ENCODE data around the gene PNPO. TPM values are rescaled to one million over a fixed set of nuclear protein-coding genes. Genes with fewer than 3 reads are reported as not detected.
"Not testable (repeated sequence)": the region's sequence is repeated elsewhere in the genome, so short reads cannot be mapped to it uniquely, and the experiment has no call there.

The PNPO gene
- total RNA-seq, 1 experiment from 2014 or later = 110 TPM

DNA sequence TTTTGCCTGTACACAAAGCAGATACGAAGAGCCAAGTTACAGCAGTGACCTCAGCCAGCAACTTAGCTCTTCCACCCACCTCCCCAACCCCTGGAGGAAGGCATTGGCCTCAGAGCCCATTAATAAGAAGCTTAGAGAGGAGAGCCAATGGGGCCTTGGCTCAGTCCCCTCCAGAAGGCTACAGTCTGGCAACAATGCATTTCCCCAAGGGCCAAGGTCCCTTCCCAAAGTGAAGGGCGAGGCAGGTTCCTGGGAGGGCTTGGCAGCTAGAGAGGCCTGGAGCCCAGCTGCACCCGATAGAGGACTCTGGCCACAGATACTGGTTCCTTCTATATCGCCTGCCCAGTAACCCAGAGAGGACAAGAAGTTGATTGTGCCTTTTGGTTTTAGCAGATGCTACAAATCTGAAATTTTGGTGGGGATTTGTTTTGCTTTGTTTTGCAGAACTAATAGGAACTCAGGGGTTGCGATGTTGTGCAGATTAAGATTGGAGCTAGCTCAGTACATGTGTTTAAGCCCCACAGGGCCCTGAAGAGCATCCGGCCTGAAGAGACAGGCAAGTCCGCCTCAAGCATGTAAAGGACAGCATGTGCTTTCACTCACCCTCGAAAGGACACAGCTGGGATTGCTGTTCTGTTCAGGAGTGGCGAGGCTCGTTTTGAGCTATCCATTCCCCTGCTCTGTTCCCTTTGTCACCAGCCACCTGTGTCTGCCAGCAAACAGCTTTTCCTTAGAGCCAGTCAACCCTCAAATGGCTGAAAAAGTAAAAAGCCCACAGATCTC is 12.0 kb upstream of the PNPO start:
- no peaks in the 10 kb centered on the region for H3K27me3 ChIP-seq (replicated peaks; ENCODE audit: control insufficient read depth, insufficient read depth, low read length)
- Mint-ChIP-seq H3K36me3 (ENCODE audit: insufficient read depth, unreplicated experiment) (peaks cover 35% of the 10 kb centered on the region), H3K27me3 (ENCODE audit: insufficient read depth, unreplicated experiment) (no peaks in the 10 kb centered on the region), H3K27ac (ENCODE audit: unreplicated experiment) (no peak overlapping the region), H3K4me3 (ENCODE audit: unreplicated experiment) (no peak overlapping the region), H3K4me1 (ENCODE audit: low read depth, unreplicated experiment) (no peaks in the 10 kb centered on the region), H3K9me3 (ENCODE audit: unreplicated experiment) (no peaks in the 10 kb centered on the region)
- BruUV-seq (replicated peaks) = no TSS peak
- no peaks in the 10 kb centered on the region for H3K9me3 ChIP-seq
- intact Hi-C loops (cut with micrococcal nuclease; ENCODE audit: unreplicated experiment) = no loop called here
- CTCF ChIA-PET = interaction anchor here (0.7 to 3.3 kb wide), 7 partner anchors 13 to 197 kb away, joined by 3 to 22 read pairs (median 4); partner anchors contain the start of genes CDK5RAP3, PNPO and SCRN2
- no peaks in the 10 kb centered on the region for H3K4me1 ChIP-seq
- H3K36me3 ChIP-seq (ENCODE audit: control insufficient read depth, insufficient read depth, low read length) = peaks cover 2% of the 10 kb centered on the region; the same call in 1 of the 2 replicates
- POLR2A ChIA-PET = interaction anchor here (0.7 to 1.6 kb wide), 3 partner anchors 12 to 221 kb away, joined by 3 to 11 read pairs (median 5); partner anchors contain the start of genes PNPO and SP2
- no peak overlapping the region for H3K4me3 ChIP-seq (ENCODE audit: low read depth, low read length)
- no peak for DNase-seq
- TF ChIP-seq, protein P1, sequence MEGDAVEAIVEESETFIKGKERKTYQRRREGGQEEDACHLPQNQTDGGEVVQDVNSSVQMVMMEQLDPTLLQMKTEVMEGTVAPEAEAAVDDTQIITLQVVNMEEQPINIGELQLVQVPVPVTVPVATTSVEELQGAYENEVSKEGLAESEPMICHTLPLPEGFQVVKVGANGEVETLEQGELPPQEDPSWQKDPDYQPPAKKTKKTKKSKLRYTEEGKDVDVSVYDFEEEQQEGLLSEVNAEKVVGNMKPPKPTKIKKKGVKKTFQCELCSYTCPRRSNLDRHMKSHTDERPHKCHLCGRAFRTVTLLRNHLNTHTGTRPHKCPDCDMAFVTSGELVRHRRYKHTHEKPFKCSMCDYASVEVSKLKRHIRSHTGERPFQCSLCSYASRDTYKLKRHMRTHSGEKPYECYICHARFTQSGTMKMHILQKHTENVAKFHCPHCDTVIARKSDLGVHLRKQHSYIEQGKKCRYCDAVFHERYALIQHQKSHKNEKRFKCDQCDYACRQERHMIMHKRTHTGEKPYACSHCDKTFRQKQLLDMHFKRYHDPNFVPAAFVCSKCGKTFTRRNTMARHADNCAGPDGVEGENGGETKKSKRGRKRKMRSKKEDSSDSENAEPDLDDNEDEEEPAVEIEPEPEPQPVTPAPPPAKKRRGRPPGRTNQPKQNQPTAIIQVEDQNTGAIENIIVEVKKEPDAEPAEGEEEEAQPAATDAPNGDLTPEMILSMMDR (IDR thresholded peaks at IDR 0.05; ENCODE audit: insufficient read depth in 1 of 2, low read depth in 1 of 2, low read length in 1 of 2, severe bottlenecking in 1 of 2, unreplicated experiment in 1 of 2) = no peak

DNA sequence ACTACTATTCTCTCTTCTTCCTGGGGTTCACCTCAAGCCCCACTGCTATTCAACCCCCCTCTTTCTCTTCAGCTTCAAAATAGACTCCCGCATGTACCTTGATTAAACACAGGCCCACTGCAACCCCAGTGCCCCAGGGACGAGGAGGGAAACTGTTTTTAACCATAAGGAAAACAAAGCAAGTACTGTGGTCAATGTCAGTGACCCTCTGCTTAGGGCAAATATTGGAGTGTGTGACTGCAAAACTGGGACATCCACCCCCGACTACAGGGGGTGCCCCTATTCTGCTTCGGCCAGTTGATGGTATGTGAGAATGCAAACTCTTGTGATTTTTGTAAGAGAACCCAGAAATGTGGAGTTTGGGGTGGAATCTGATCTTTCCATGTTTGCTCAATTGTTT is 9.5 kb upstream of the PNPO start:
- Mint-ChIP-seq H3K36me3 (ENCODE audit: insufficient read depth, unreplicated experiment) (peaks cover 34% of the 10 kb centered on the region), H3K4me1 (ENCODE audit: low read depth, unreplicated experiment) (no peaks in the 10 kb centered on the region), H3K27ac (ENCODE audit: unreplicated experiment) (no peak overlapping the region), H3K27me3 (ENCODE audit: insufficient read depth, unreplicated experiment) (no peaks in the 10 kb centered on the region), H3K4me3 (ENCODE audit: unreplicated experiment) (no peak overlapping the region), H3K9me3 (ENCODE audit: unreplicated experiment) (no peaks in the 10 kb centered on the region)
- no TSS peak for BruUV-seq (replicated peaks)
- Histone ChIP-seq H3K4me3 (ENCODE audit: low read depth, low read length) (no peak overlapping the region), H3K36me3 (ENCODE audit: control insufficient read depth, insufficient read depth, low read length) (peaks cover 2% of the 10 kb centered on the region; the same call in 1 of the 2 replicates), H3K4me1 (no peaks in the 10 kb centered on the region), H3K27me3 (replicated peaks; ENCODE audit: control insufficient read depth, insufficient read depth, low read length) (no peaks in the 10 kb centered on the region), H3K9me3 (no peaks in the 10 kb centered on the region)
- DNase-seq = no peak
- ChIA-PET CTCF (interaction anchor here (0.6 to 1.0 kb wide), 4 partner anchors 9 to 391 kb away, joined by 3 to 5 read pairs (median 4); partner anchors contain the start of gene PNPO), POLR2A (interaction anchor here (0.7 to 2.7 kb wide), 2 partner anchors 10 to 36 kb away, joined by 5 to 12 read pairs; partner anchors contain the start of gene PNPO)
- TF ChIP-seq, protein P1 (IDR thresholded peaks at IDR 0.05; ENCODE audit: insufficient read depth in 1 of 2, low read depth in 1 of 2, low read length in 1 of 2, severe bottlenecking in 1 of 2, unreplicated experiment in 1 of 2) = no peak
- intact Hi-C loops (cut with micrococcal nuclease; ENCODE audit: unreplicated experiment) = no loop called here

DNA sequence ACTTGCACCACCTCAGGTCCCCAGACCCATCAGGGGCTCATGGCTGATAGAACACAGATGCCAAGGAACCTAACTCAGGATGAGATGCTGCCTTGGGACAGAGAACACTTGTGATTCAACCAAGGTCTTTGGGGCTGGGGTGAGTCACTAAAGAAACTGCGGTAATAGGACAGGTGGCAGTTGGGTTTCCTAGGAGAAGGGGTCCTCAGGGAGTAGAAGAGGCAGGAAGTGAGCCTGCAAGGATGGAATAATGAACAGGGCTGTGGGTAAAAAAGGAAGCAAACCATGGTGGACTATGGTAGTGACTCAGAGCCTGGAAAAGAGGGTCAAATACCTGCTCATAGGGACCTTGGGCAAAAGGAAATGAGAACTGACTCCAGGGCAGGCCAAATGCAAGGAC is 6.5 kb upstream of the PNPO start:
- ChIA-PET POLR2A (no interaction called here), CTCF (no interaction called here)
- H3K4me1 Mint-ChIP-seq (ENCODE audit: low read depth, unreplicated experiment) = no peaks in the 10 kb centered on the region
- no peak overlapping the region for H3K4me3 Mint-ChIP-seq (ENCODE audit: unreplicated experiment)
- peaks cover 22% of the 10 kb centered on the region for H3K36me3 Mint-ChIP-seq (ENCODE audit: insufficient read depth, unreplicated experiment)
- Histone ChIP-seq H3K27me3 (replicated peaks; ENCODE audit: control insufficient read depth, insufficient read depth, low read length) (no peaks in the 10 kb centered on the region), H3K4me1 (no peaks in the 10 kb centered on the region), H3K9me3 (no peaks in the 10 kb centered on the region), H3K36me3 (ENCODE audit: control insufficient read depth, insufficient read depth, low read length) (no peaks in the 10 kb centered on the region), H3K4me3 (ENCODE audit: low read depth, low read length) (no peak overlapping the region)
- H3K9me3 Mint-ChIP-seq (ENCODE audit: unreplicated experiment) = no peaks in the 10 kb centered on the region
- TF ChIP-seq, protein P1 (IDR thresholded peaks at IDR 0.05; ENCODE audit: insufficient read depth in 1 of 2, low read depth in 1 of 2, low read length in 1 of 2, severe bottlenecking in 1 of 2, unreplicated experiment in 1 of 2) = no peak
- H3K27me3 Mint-ChIP-seq (ENCODE audit: insufficient read depth, unreplicated experiment) = no peaks in the 10 kb centered on the region
- intact Hi-C loops (cut with micrococcal nuclease; ENCODE audit: unreplicated experiment) = no loop called here
- H3K27ac Mint-ChIP-seq (ENCODE audit: unreplicated experiment) = no peak overlapping the region
- no peak for DNase-seq
- BruUV-seq (replicated peaks) = no TSS peak

DNA sequence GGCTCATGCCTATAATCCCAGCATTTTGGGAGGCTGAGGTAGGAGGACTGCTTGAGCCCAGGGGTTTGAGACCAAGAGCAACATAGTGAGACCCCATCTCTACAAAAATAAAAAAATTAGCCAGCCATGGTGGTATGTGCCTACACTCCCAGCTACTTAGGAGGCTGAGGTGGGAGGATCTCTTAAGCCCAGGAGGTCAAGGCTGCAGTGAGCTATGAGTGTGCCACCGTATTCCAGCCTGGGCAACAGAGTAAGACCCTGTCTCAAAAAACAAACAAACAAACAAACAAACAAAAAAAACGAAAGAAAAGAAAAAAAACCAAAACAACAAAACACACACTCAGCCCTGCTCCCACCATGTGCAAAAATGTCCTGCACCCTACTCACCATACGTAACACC is 5.9 kb upstream of the PNPO start:
- BruUV-seq (replicated peaks); H3K4me3 Mint-ChIP-seq (ENCODE audit: unreplicated experiment): not testable (repeated sequence)
- CTCF ChIA-PET = interaction anchor here (1.4 kb wide), 1 partner anchor 11 kb away, joined by 10 read pairs; no protein-coding TSS in a partner anchor

More for the DNA sequence above, 5.9 kb upstream of the PNPO start:
- H3K9me3 Mint-ChIP-seq (ENCODE audit: unreplicated experiment); H3K27me3 ChIP-seq (replicated peaks; ENCODE audit: control insufficient read depth, insufficient read depth, low read length); intact Hi-C loops (cut with micrococcal nuclease; ENCODE audit: unreplicated experiment); H3K36me3 ChIP-seq (ENCODE audit: control insufficient read depth, insufficient read depth, low read length); H3K27me3 Mint-ChIP-seq (ENCODE audit: insufficient read depth, unreplicated experiment); H3K4me1 Mint-ChIP-seq (ENCODE audit: low read depth, unreplicated experiment); H3K4me3 ChIP-seq (ENCODE audit: low read depth, low read length); H3K4me1 ChIP-seq; H3K27ac Mint-ChIP-seq (ENCODE audit: unreplicated experiment); DNase-seq; H3K9me3 ChIP-seq: not testable (repeated sequence)
- POLR2A ChIA-PET = interaction anchor here (0.5 to 0.6 kb wide), 2 partner anchors 31 to 38 kb away, joined by 3 to 4 read pairs; no protein-coding TSS in a partner anchor
- H3K36me3 Mint-ChIP-seq (ENCODE audit: insufficient read depth, unreplicated experiment) = peaks cover 19% of the 10 kb centered on the region

All from Caco-2 (cell line).